HEK293 (cell line): Measurements from ENCODE around the gene SP7.

Experiments
- CTCF ChIA-PET: fragments of 350-600 bp; formaldehyde crosslinking; extraction: SDS; loops from one replicate; lab custom pipeline; 2021; ENCODE audit warnings: antibody characterized with exemption; lab: Yijun Ruan, JAX
- POLR2A ChIA-PET: fragments of 300-600 bp; formaldehyde crosslinking; extraction: SDS; loops from one replicate; lab custom pipeline; 2020; ENCODE audit warnings: antibody characterized with exemption, inconsistent platforms; lab: Yijun Ruan, JAX
- H3K27ac ChIP-seq: fragments of 200-500 bp; sonication (Bioruptor generic); 2 replicates; pipeline ENCODE4 v1.5.1; 2014; ENCODE audit warnings: low read depth, low read length, control low read depth, inconsistent platforms; ENCODE audit errors: extremely low read depth
- H3K36me3 ChIP-seq, 2 experiments: fragments of 200-500 bp in 1 of 2; sonication (Bioruptor generic) in 1 of 2; 1 replicate in 1 of 2; 2 replicates in 1 of 2; pipeline ENCODE4 v1.5.1; 2014 to 2017; ENCODE audit warnings: inconsistent platforms in 2 of 2, low read length in 2 of 2; ENCODE audit not compliant: control insufficient read depth in 2 of 2, insufficient read depth in 1 of 2
- H3K4me1 ChIP-seq: fragments of 200-500 bp; sonication (Bioruptor generic); 2 replicates; pipeline ENCODE4 v1.5.1; 2014; ENCODE audit warnings: mild to moderate bottlenecking, low read length, inconsistent platforms; ENCODE audit not compliant: control insufficient read depth, insufficient read depth
- H3K4me3 ChIP-seq: 2 replicates; pipeline ENCODE4 v1.5.1; 2011; ENCODE audit warnings: low read depth, mild to moderate bottlenecking, control low read depth, low read length, moderate library complexity
- H3K9me3 ChIP-seq: fragments of 200-500 bp; sonication (Bioruptor generic); 2 replicates; pipeline ENCODE4 v1.5.1; 2014; ENCODE audit warnings: low read depth, low read length, inconsistent platforms; ENCODE audit not compliant: control insufficient read depth, insufficient read depth
- ELK4 ChIP-seq: IDR thresholded peaks from 2 replicates; pipeline ENCODE4 v1.6.1; 2011; ENCODE audit warnings: mild to moderate bottlenecking, low read depth, low read length, borderline replicate concordance
- FEZF1 ChIP-seq: fragments of 450-650 bp; formaldehyde crosslinking; IDR thresholded peaks from 2 replicates; pipeline ENCODE4 v1.5.1; 2016; ENCODE audit warnings: missing biosample characterization, missing genetic modification characterization
- INSM2 ChIP-seq: fragments of 450-650 bp; formaldehyde crosslinking; IDR thresholded peaks from 2 replicates; pipeline ENCODE4 v1.5.1; 2016; ENCODE audit warnings: missing biosample characterization, missing genetic modification characterization
- OVOL3 ChIP-seq: fragments of 450-650 bp; formaldehyde crosslinking; IDR thresholded peaks from 2 replicates; pipeline ENCODE4 v1.5.1; 2016; ENCODE audit warnings: missing biosample characterization, missing genetic modification characterization
- PRDM10 ChIP-seq: fragments of 450-650 bp; formaldehyde crosslinking; IDR thresholded peaks from 2 replicates; pipeline ENCODE4 v1.5.1; 2016; ENCODE audit warnings: missing biosample characterization, missing genetic modification characterization
- RBAK ChIP-seq: fragments of 450-650 bp; formaldehyde crosslinking; IDR thresholded peaks from 2 replicates; pipeline ENCODE4 v1.5.1; 2016; ENCODE audit warnings: missing biosample characterization, missing genetic modification characterization
- ZBTB1 ChIP-seq: fragments of 450-650 bp; formaldehyde crosslinking; IDR thresholded peaks from 2 replicates; pipeline ENCODE4 v1.5.1; 2016; ENCODE audit warnings: missing biosample characterization, missing genetic modification characterization
- ZBTB10 ChIP-seq: fragments of 450-650 bp; formaldehyde crosslinking; IDR thresholded peaks from 2 replicates; pipeline ENCODE4 v1.5.1; 2016; ENCODE audit warnings: missing biosample characterization, missing genetic modification characterization
- ZFP41 ChIP-seq: fragments of 450-650 bp; formaldehyde crosslinking; IDR thresholded peaks from 2 replicates; pipeline ENCODE4 v1.5.1; 2016; ENCODE audit warnings: missing biosample characterization, missing genetic modification characterization, borderline replicate concordance
- ZNF2 ChIP-seq: fragments of 450-650 bp; formaldehyde crosslinking; IDR thresholded peaks from 2 replicates; pipeline ENCODE4 v1.5.1; 2016; ENCODE audit warnings: missing biosample characterization, missing genetic modification characterization
- ZNF202 ChIP-seq: fragments of 450-650 bp; formaldehyde crosslinking; IDR thresholded peaks from 2 replicates; pipeline ENCODE4 v1.5.1; 2016; ENCODE audit warnings: missing biosample characterization, missing genetic modification characterization, borderline replicate concordance
- ZNF211 ChIP-seq: fragments of 450-650 bp; formaldehyde crosslinking; IDR thresholded peaks from 2 replicates; pipeline ENCODE4 v1.5.1; 2016; ENCODE audit warnings: low read depth, missing biosample characterization, missing genetic modification characterization
- ZNF223 ChIP-seq: fragments of 450-650 bp; formaldehyde crosslinking; IDR thresholded peaks from 2 replicates; pipeline ENCODE4 v1.5.1; 2016; ENCODE audit warnings: missing biosample characterization, missing genetic modification characterization
- ZNF341 ChIP-seq: fragments of 450-650 bp; formaldehyde crosslinking; IDR thresholded peaks from 2 replicates; pipeline ENCODE4; 2016; ENCODE audit warnings: low read depth, missing biosample characterization, missing genetic modification characterization
- ZNF48 ChIP-seq: fragments of 450-650 bp; formaldehyde crosslinking; IDR thresholded peaks from 2 replicates; pipeline ENCODE4 v1.5.1; 2016; ENCODE audit warnings: missing biosample characterization, missing genetic modification characterization
- ZNF514 ChIP-seq: fragments of 450-650 bp; formaldehyde crosslinking; IDR thresholded peaks from 2 replicates; pipeline ENCODE4 v1.5.1; 2016; ENCODE audit warnings: missing biosample characterization, missing genetic modification characterization
- ZNF549 ChIP-seq: fragments of 450-650 bp; IDR thresholded peaks from 2 replicates; pipeline ENCODE4 v1.5.1; 2018; ENCODE audit warnings: missing biosample characterization, missing genetic modification characterization, mild to moderate bottlenecking, inconsistent platforms, moderate library complexity
- ZNF580 ChIP-seq: fragments of 450-650 bp; formaldehyde crosslinking; IDR thresholded peaks from 2 replicates; pipeline ENCODE4 v1.5.1; 2016; ENCODE audit warnings: missing biosample characterization, missing genetic modification characterization
- ZNF585B ChIP-seq: fragments of 450-650 bp; formaldehyde crosslinking; IDR thresholded peaks from 2 replicates; pipeline ENCODE4 v1.5.1; 2016; ENCODE audit warnings: missing biosample characterization, missing genetic modification characterization
- ZNF600 ChIP-seq: fragments of 450-650 bp; formaldehyde crosslinking; IDR thresholded peaks from 2 replicates; pipeline ENCODE4 v1.5.1; 2016; ENCODE audit warnings: missing biosample characterization, missing genetic modification characterization
- ZNF623 ChIP-seq: fragments of 450-650 bp; formaldehyde crosslinking; IDR thresholded peaks from 2 replicates; pipeline ENCODE4 v1.5.1; 2016; ENCODE audit warnings: missing biosample characterization, missing genetic modification characterization
- ZNF639 ChIP-seq: fragments of 450-650 bp; formaldehyde crosslinking; IDR thresholded peaks from 2 replicates; pipeline ENCODE4 v1.5.1; 2016; ENCODE audit warnings: missing biosample characterization, missing genetic modification characterization
- ZNF747 ChIP-seq: fragments of 450-650 bp; formaldehyde crosslinking; IDR thresholded peaks from 2 replicates; pipeline ENCODE4 v1.5.1; 2016; ENCODE audit warnings: missing biosample characterization, missing genetic modification characterization
- TF ChIP-seq, protein P1 (sequence below): fragments of 450-650 bp; formaldehyde crosslinking; IDR thresholded peaks from 2 replicates; pipeline ENCODE4 v1.5.0; 2017; ENCODE audit warnings: missing biosample characterization, missing genetic modification characterization, borderline replicate concordance

SP7 gene

DNA sequence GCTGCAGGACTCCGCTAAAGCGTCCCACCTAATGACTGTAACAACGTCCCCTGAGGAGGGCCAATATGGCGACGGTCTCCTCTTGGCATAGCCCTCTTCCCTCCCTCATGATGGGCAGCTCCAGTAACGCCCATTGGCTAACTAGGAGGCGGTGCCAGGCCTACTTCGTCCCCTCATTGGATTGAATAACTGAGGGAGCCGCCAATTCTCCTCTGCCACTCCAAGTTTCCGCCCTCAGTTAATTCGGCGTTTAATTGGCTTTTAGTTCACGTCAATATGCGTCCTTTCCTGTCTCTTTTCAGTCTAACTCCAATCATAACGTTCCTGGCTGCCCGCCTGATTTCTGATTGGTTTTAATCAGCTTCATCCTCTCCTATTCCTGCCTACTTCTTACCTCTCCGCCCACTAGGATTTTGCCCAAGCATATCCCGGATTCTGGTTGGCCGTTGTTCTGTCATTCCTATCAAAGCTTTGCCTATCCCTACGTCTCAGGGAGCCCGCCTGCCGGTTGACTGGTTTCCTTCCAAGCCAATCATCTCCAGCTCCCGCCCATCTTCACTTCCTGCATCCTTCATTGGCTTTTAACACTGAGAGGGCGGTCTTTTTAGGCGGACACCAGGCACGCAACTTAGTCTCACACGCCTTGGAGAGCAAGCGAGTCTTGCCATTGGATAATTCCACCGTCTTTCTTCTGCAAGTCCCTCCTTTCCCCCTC is 43.4 kb upstream of the SP7 start:
- peaks cover 24 to 30% of the 10 kb centered on the region in 2 experiments for H3K36me3 ChIP-seq
- ChIA-PET POLR2A (interaction anchor here (0.6 to 2.3 kb wide), 22 partner anchors 9 to 559 kb away, joined by 3 to 20 read pairs (median 6); partner anchors contain the start of genes AAAS, CSAD, HOXC13 and MAP3K12), CTCF (interaction anchor here (0.5 to 8.0 kb wide), 6 partner anchors 11 to 376 kb away, joined by 3 to 114 read pairs (median 8); partner anchors contain the start of gene AAAS)
- no peaks in the 10 kb centered on the region for H3K9me3 ChIP-seq
- peak overlapping the region; percentile 70 for H3K4me3 ChIP-seq
- peak overlapping the region; percentile 95 for H3K27ac ChIP-seq
- peaks cover 17% of the 10 kb centered on the region for H3K4me1 ChIP-seq
- TF ChIP-seq ZNF202: no peak
- no peak for TF ChIP-seq ZNF580 (tag by site-specific recombination)
- TF ChIP-seq INSM2 (tag by site-specific recombination): no peak
- TF ChIP-seq ZNF514: no peak
- no peak for TF ChIP-seq ZFP41 (tag by site-specific recombination)
- TF ChIP-seq ZNF747 (tag by site-specific recombination): no peak
- no peak for TF ChIP-seq ZNF623
- TF ChIP-seq ZNF549 (tag by site-specific recombination): no peak
- TF ChIP-seq, protein P1, sequence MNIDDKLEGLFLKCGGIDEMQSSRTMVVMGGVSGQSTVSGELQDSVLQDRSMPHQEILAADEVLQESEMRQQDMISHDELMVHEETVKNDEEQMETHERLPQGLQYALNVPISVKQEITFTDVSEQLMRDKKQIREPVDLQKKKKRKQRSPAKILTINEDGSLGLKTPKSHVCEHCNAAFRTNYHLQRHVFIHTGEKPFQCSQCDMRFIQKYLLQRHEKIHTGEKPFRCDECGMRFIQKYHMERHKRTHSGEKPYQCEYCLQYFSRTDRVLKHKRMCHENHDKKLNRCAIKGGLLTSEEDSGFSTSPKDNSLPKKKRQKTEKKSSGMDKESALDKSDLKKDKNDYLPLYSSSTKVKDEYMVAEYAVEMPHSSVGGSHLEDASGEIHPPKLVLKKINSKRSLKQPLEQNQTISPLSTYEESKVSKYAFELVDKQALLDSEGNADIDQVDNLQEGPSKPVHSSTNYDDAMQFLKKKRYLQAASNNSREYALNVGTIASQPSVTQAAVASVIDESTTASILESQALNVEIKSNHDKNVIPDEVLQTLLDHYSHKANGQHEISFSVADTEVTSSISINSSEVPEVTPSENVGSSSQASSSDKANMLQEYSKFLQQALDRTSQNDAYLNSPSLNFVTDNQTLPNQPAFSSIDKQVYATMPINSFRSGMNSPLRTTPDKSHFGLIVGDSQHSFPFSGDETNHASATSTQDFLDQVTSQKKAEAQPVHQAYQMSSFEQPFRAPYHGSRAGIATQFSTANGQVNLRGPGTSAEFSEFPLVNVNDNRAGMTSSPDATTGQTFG (tag by site-specific recombination): no peak
- no peak for TF ChIP-seq ZNF48 (tag by site-specific recombination)
- TF ChIP-seq ZBTB1 (tag by site-specific recombination): no peak
- TF ChIP-seq ZNF341 (tag by site-specific recombination): peak; percentile 52; the same call in 1 of the 2 replicates
- TF ChIP-seq ZNF211: no peak
- TF ChIP-seq ZBTB10: no peak
- no peak for TF ChIP-seq OVOL3 (tag by site-specific recombination)
- TF ChIP-seq ZNF585B (tag by site-specific recombination): no peak
- TF ChIP-seq RBAK: no peak
- peak; percentile 89 for TF ChIP-seq FEZF1 (tag by site-specific recombination)
- TF ChIP-seq ZNF2 (tag by site-specific recombination): no peak; the same call in 1 of the 2 replicates
- TF ChIP-seq ZNF639: 0 out of 2 replicates have a peak, but pooled peaks have one; percentile 64
- TF ChIP-seq PRDM10 (tag by site-specific recombination): peak; percentile 97
- no peak for TF ChIP-seq ZNF600 (tag by site-specific recombination)
- no peak for TF ChIP-seq ZNF223
- no peak for TF ChIP-seq ELK4
